Erythroblast (primary cell): ENCODE data around the gene ARPIN.

ENCODE experiments used
- GATA1 ChIP-seq: IDR thresholded peaks from 2 replicates; pipeline ENCODE4 v1.6.1; 2011; ENCODE audit warnings: low read depth, mild to moderate bottlenecking, control low read depth, low read length, moderate library complexity
- POLR2A ChIP-seq: IDR thresholded peaks from 2 replicates; pipeline ENCODE4 v1.6.1; 2011; ENCODE audit warnings: mild to moderate bottlenecking, low read length

DNA sequence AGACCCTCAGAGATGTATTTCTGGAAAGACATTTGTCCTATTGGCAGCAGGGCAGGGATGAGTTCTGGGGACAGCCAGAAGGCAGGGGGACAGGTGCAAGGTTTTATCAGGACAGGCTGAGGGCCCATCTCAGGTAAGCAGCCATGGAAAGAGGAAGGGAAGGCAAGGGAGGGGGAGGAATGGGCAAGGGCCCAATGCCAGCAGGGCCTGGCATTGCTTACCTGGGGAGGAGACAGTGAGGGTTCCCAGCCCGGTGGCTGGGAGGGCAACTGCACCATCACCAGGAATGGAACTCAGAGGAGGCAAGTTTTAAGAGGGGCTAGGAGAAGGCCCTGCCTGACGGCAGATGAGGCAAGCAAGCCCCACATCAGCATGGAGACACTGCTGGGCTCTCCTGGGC, 3.1 kb downstream of the ARPIN start:
- TF ChIP-seq POLR2A, result no peak
- TF ChIP-seq GATA1, result no peak
